H1 (cell line): ENCODE results near the gene ASCC2. TPM values are rescaled to one million over a fixed set of nuclear protein-coding genes. Genes with fewer than 3 reads are reported as not detected.

ENCODE experiments used
- CTCF ChIA-PET: fragments of 300-600 bp; sonication (Branson Sonifier 250); formaldehyde crosslinking; loops from one replicate; lab custom pipeline; 2021; ENCODE audit not compliant: partially characterized antibody; lab: Charles Lee
- POLR2A ChIA-PET: fragments of 300-600 bp; sonication (Branson Sonifier 250); formaldehyde crosslinking; loops from one replicate; lab custom pipeline; 2021; ENCODE audit warnings: inconsistent platforms; ENCODE audit not compliant: partially characterized antibody; lab: Charles Lee
- DNase-seq, 2 experiments: peaks; one replicate each; pipeline versions ENCODE4 v3.0.0 to v3.0.0-alpha.2; 2010 to 2022; ENCODE audit warnings: low spot score in 2 of 2, low read depth in 1 of 2, mixed read lengths in 1 of 2
- FAIRE-seq: peaks from 2 replicates; lab custom pipeline; 2011; peaks lifted over from hg19 to GRCh38; lab: Jason Lieb, UNC
- H2AFZ ChIP-seq: 2 replicates; pipeline ENCODE4 v1.8.1; 2012; ENCODE audit warnings: low read length, inconsistent platforms
- H2AK5ac ChIP-seq: 2 replicates; pipeline ENCODE4 v1.6.1; 2013; ENCODE audit warnings: low read depth, low read length
- H2BK120ac ChIP-seq: replicated peaks from 2 replicates; pipeline ENCODE3; 2013; ENCODE audit warnings: low read depth, low read length, inconsistent platforms
- H2BK12ac ChIP-seq: 2 replicates; pipeline ENCODE4 v1.6.1; 2013; ENCODE audit warnings: low read depth, low read length
- H2BK15ac ChIP-seq: 2 replicates; pipeline ENCODE4 v1.6.1; 2013; ENCODE audit warnings: low read length
- H2BK20ac ChIP-seq: 2 replicates; pipeline ENCODE4 v1.6.1; 2013; ENCODE audit warnings: low read length
- H2BK5ac ChIP-seq: 2 replicates; pipeline ENCODE4 v1.6.1; 2013; ENCODE audit warnings: low read depth, low read length
- H3K14ac ChIP-seq: 2 replicates; pipeline ENCODE4 v1.6.1; 2013; ENCODE audit warnings: inconsistent platforms; ENCODE audit not compliant: insufficient read length
- H3K18ac ChIP-seq: 2 replicates; pipeline ENCODE4 v1.6.1; 2013; ENCODE audit warnings: low read length; ENCODE audit errors: extremely low read depth
- H3K23ac ChIP-seq: 2 replicates; pipeline ENCODE4 v1.6.1; 2013; ENCODE audit warnings: inconsistent platforms; ENCODE audit not compliant: insufficient read length
- H3K23me2 ChIP-seq: 2 replicates; pipeline ENCODE4 v1.6.1; 2013; ENCODE audit warnings: low read depth, low read length
- H3K27ac ChIP-seq: 2 replicates; pipeline ENCODE4 v1.6.1; 2011; ENCODE audit warnings: low read depth, low read length, inconsistent platforms
- H3K27me3 ChIP-seq, 4 experiments: replicated peaks in 1 of 4; 1 replicate in 1 of 4; 2 replicates in 3 of 4; pipeline versions ENCODE4 v1.6.1 to v1.8.1; 2011 to 2013; ENCODE audit warnings: low read length in 3 of 4, mild to moderate bottlenecking in 3 of 4, inconsistent platforms in 2 of 4, mixed read lengths in 2 of 4, moderate library complexity in 1 of 4; ENCODE audit not compliant: control insufficient read depth in 3 of 4, insufficient read depth in 3 of 4; ENCODE audit errors: extremely low read depth in 1 of 4
- H3K36me3 ChIP-seq, 4 experiments: 2 replicates each; pipeline versions ENCODE4 v1.6.1 to v1.8.1; 2011 to 2013; ENCODE audit warnings: mild to moderate bottlenecking in 4 of 4, low read length in 3 of 4, moderate library complexity in 2 of 4, control low read depth in 1 of 4, inconsistent platforms in 1 of 4; ENCODE audit not compliant: insufficient read depth in 4 of 4, control insufficient read depth in 2 of 4
- H3K4ac ChIP-seq: replicated peaks from 2 replicates; pipeline ENCODE3; 2013; ENCODE audit warnings: low read length, low read depth, mixed read lengths, inconsistent platforms; ENCODE audit not compliant: insufficient read length
- H3K4me1 ChIP-seq, 4 experiments: replicated peaks in 1 of 4; 1 replicate in 1 of 4; 2 replicates in 3 of 4; pipeline versions ENCODE4 v1.6.1 to v1.8.1; 2011 to 2013; ENCODE audit warnings: low read length in 3 of 4, inconsistent platforms in 2 of 4, mixed read lengths in 1 of 4; ENCODE audit not compliant: insufficient read depth in 4 of 4, control insufficient read depth in 3 of 4
- H3K4me2 ChIP-seq, 2 experiments: 2 replicates each; pipeline versions ENCODE4 v1.6.1 to v1.8.1; 2011 to 2013; ENCODE audit warnings: low read depth in 2 of 2, low read length in 2 of 2, control low read depth in 1 of 2, inconsistent platforms in 1 of 2, mild to moderate bottlenecking in 1 of 2; ENCODE audit not compliant: insufficient read depth in 1 of 2
- H3K4me3 ChIP-seq, 4 experiments: fragments of 200-600, 300-600 bp in 1 of 4; sonication (generic), shearing (Covaris generic), sonication (Bioruptor Twin) in 1 of 4; 2 replicates each; pipeline versions ENCODE4 v1.5.1 to v1.8.1; 2011 to 2016; ENCODE audit warnings: low read length in 4 of 4, low read depth in 3 of 4, control low read depth in 2 of 4, inconsistent platforms in 2 of 4, mild to moderate bottlenecking in 2 of 4, mixed read lengths in 1 of 4, moderate library complexity in 1 of 4; ENCODE audit not compliant: insufficient read depth in 2 of 4; ENCODE audit errors: extremely low read depth in 1 of 4
- H3K56ac ChIP-seq: replicated peaks from 2 replicates; pipeline ENCODE3; 2013; ENCODE audit warnings: low read depth, mild to moderate bottlenecking, mixed read lengths, low read length, inconsistent platforms; ENCODE audit not compliant: insufficient read length
- H3K79me1 ChIP-seq: 2 replicates; pipeline ENCODE4 v1.6.1; 2013; ENCODE audit warnings: low read depth, low read length, control low read depth
- H3K79me2 ChIP-seq, 2 experiments: 2 replicates each; pipeline versions ENCODE4 v1.6.1 to v1.8.1; 2012 to 2013; ENCODE audit warnings: low read length in 2 of 2, mild to moderate bottlenecking in 2 of 2, inconsistent platforms in 1 of 2; ENCODE audit not compliant: insufficient read depth in 2 of 2, control insufficient read depth in 1 of 2
- H3K9ac ChIP-seq, 4 experiments: replicated peaks in 1 of 4; 1 replicate in 1 of 4; 2 replicates in 3 of 4; pipeline versions ENCODE4 v1.6.1 to v1.8.1; 2011 to 2013; ENCODE audit warnings: low read depth in 3 of 4, low read length in 3 of 4, control low read depth in 2 of 4, mild to moderate bottlenecking in 2 of 4, moderate library complexity in 2 of 4, inconsistent platforms in 1 of 4; ENCODE audit errors: extremely low read depth in 1 of 4
- H3K9me3 ChIP-seq, 2 experiments: 2 replicates each; pipeline versions ENCODE4 v1.6.1 to v1.8.1; 2012 to 2013; ENCODE audit warnings: mild to moderate bottlenecking in 2 of 2, moderate library complexity in 2 of 2, control low read depth in 1 of 2, inconsistent platforms in 1 of 2, low read depth in 1 of 2, low read length in 1 of 2, mixed read lengths in 1 of 2; ENCODE audit not compliant: insufficient read depth in 2 of 2
- H4K20me1 ChIP-seq, 2 experiments: replicated peaks in 1 of 2; 2 replicates each; pipeline versions ENCODE3 to v1.8.1; 2011 to 2013; ENCODE audit warnings: inconsistent platforms in 2 of 2, low read length in 2 of 2, mild to moderate bottlenecking in 1 of 2; ENCODE audit not compliant: insufficient read depth in 2 of 2, control insufficient read depth in 1 of 2
- H4K5ac ChIP-seq: 2 replicates; pipeline ENCODE4 v1.6.1; 2013; ENCODE audit warnings: low read length, low read depth, mixed read lengths, inconsistent platforms; ENCODE audit not compliant: insufficient read length
- H4K8ac ChIP-seq: 2 replicates; pipeline ENCODE4 v1.8.0; 2013; ENCODE audit warnings: mild to moderate bottlenecking, moderate library complexity, low read length, inconsistent platforms; ENCODE audit not compliant: insufficient read depth; ENCODE audit errors: extremely low read depth
- H4K91ac ChIP-seq: replicated peaks from 2 replicates; pipeline ENCODE3; 2013; ENCODE audit warnings: low read length, mixed read lengths, inconsistent platforms; ENCODE audit not compliant: insufficient read length
- ATF3 ChIP-seq: IDR thresholded peaks from 2 replicates; pipeline ENCODE4 v1.6.1; 2011; ENCODE audit warnings: low read depth, mild to moderate bottlenecking, low read length; ENCODE audit not compliant: insufficient read depth
- KDM1A ChIP-seq: fragments of 200-600, 300-600 bp; sonication (generic); IDR thresholded peaks from 2 replicates; pipeline ENCODE4 v1.7.1; 2016; ENCODE audit warnings: mild to moderate bottlenecking, low read length, borderline replicate concordance
- KDM4A ChIP-seq: IDR thresholded peaks from one replicate; pipeline ENCODE4 v1.7.1; 2012; ENCODE audit warnings: low read depth, mild to moderate bottlenecking, moderate library complexity, low read length, inconsistent platforms; ENCODE audit not compliant: severe bottlenecking
- NRF1 ChIP-seq: IDR thresholded peaks from 2 replicates; pipeline ENCODE4 v1.6.1; 2011; ENCODE audit warnings: mild to moderate bottlenecking, low read depth, low read length, improper control_type of control experiment
- POLR2A ChIP-seq, 2 experiments: IDR thresholded peaks; 1 replicate in 1 of 2; 2 replicates in 1 of 2; pipeline ENCODE4 v1.6.1; 2011; ENCODE audit warnings: low read depth in 2 of 2, low read length in 2 of 2, mild to moderate bottlenecking in 2 of 2; ENCODE audit errors: control extremely low read depth in 1 of 2
- RBBP5 ChIP-seq: IDR thresholded peaks from 2 replicates; pipeline ENCODE4 v1.7.1; 2012; ENCODE audit warnings: low read depth, mild to moderate bottlenecking, inconsistent platforms, low read length, moderate library complexity, borderline replicate concordance
- SIN3A ChIP-seq, 2 experiments: IDR thresholded peaks in 1 of 2; conservative IDR thresholded peaks in 1 of 2; 2 replicates each; pipeline ENCODE4 v1.6.1; 2011 to 2012; ENCODE audit warnings: low read length in 2 of 2, improper control_type of control experiment in 1 of 2, low read depth in 1 of 2, mild to moderate bottlenecking in 1 of 2
- WGBS, 2 experiments: shearing (Covaris generic) in 1 of 2; methylation state at CpG; one replicate each; pipeline versions ENCODE4 v1.1.6 to v1.1.7; 2013 to 2015; ENCODE audit warnings: low lambda C conversion rate in 2 of 2, mixed read lengths in 2 of 2, inconsistent platforms in 1 of 2, low coverage in 1 of 2, missing lambda C conversion rate in 1 of 2; ENCODE audit not compliant: insufficient replicate concordance in 2 of 2, insufficient coverage in 1 of 2, insufficient read length in 1 of 2; ENCODE audit errors: extremely low coverage in 1 of 2, missing lambda C conversion rate in 1 of 2; 5-methylcytosine and 5-hydroxymethylcytosine counted together
- polyA plus RNA-seq, 7 experiments: library from polyadenylated mRNA; depleted of rRNA in 3 of 7; stranded (reverse) in 5 of 7; unstranded in 2 of 7; fragments of >200 nt in 5 of 7; fragments of 200-250 nt in 2 of 7; gene quantifications; 1 replicate in 5 of 7; 2 replicates in 1 of 7; 4 replicates in 1 of 7; pipeline versions ENCODE4 v1.2.1 to v1.2.3, GENCODE V29; 2011 to 2013; ENCODE audit warnings: missing spikeins in 2 of 7, mixed read lengths in 2 of 7
- total RNA-seq: library from RNA; stranded (reverse); fragmentation: NEBNext Ultra II Directional; extraction: Animal tissue kit (Norgen Biotek cat#: 25700); gene quantifications from 2 replicates; pipeline ENCODE4 v1.2.1, GENCODE V29; 2021
- TF ChIP-seq, protein P1 (sequence below): IDR thresholded peaks from 2 replicates; pipeline ENCODE4 v1.6.1; 2011; ENCODE audit warnings: low read length, improper control_type of control experiment

Gene ASCC2
- total and polyA plus RNA-seq, 2 of the 8 experiments (the other 6 are each of a cell fraction or from before 2014, with no cell fraction given), result 35.0 to 35.8 TPM

DNA sequence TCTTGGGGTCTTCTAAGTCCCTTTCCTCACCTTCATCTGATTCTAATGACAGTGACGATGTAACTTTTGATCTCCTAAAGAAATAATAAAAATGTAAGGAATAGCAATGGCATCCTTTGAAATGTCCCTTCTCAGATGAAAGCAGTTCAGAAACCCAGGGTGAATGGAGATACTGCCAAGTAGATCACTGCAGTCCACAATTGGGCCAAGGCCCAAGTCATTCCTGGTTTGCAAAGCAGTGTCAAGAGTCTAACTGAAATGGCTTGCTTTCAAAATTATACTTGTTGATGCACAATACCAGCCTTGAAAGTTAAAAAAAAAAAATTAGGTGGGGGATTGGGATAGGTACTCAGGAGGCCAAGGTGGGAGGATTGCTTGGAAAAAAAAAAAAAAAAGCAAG lies 20.4 kb downstream of the ASCC2 start:
- Histone ChIP-seq H4K8ac (no peak overlapping the region), H3K9ac (no peak overlapping the region), H3K4me2 (no peak overlapping the region), H3K36me3 (peaks cover 3 to 35% (median 24%) of the 10 kb centered on the region in 4 experiments; a peak in 7 of 8 replicates), H3K23ac (no peak overlapping the region), H3K4ac (no peak overlapping the region), H3K79me2 (no peaks in the 10 kb centered on the region), H3K4me3 (no peak overlapping the region), H4K5ac (no peak overlapping the region), H2BK20ac (no peak overlapping the region), H3K4me1 (no peaks in the 10 kb centered on the region), H3K23me2 (no peaks in the 10 kb centered on the region), H2BK12ac (no peak overlapping the region), H3K27me3 (no peaks in the 10 kb centered on the region), H4K91ac (no peak overlapping the region), H4K20me1 (peaks cover 0 to 3% of the 10 kb centered on the region in 2 experiments), H2AK5ac (no peak overlapping the region), H2BK5ac (no peak overlapping the region), H3K56ac (no peak overlapping the region), H3K27ac (no peak overlapping the region), H3K18ac (no peak overlapping the region), H2AFZ (no peak overlapping the region), H2BK120ac (no peak overlapping the region), H3K14ac (no peak overlapping the region), H3K79me1 (no peaks in the 10 kb centered on the region), H3K9me3 (no peaks in the 10 kb centered on the region), H2BK15ac (no peak overlapping the region)
- DNase-seq (no peak), FAIRE-seq (no peak)
- CTCF ChIA-PET, result interaction anchor here (0.6 kb wide), 1 partner anchor 208 kb away, joined by 3 read pairs; no protein-coding TSS in a partner anchor
- POLR2A ChIA-PET, result no interaction called here
- 92% methylated on average over 1 of the region's 1 CpG; no CpG with 5 or more reads in 1 of the 2 experiments for WGBS, 2 experiments
- TF ChIP-seq RBBP5 (no peak), SIN3A (conservative IDR thresholded peaks at IDR 0.05 in 1 of 2, IDR thresholded peaks at IDR 0.05 in 1 of 2; ENCODE audit: low read depth in 1 of 2, low read length in 2 of 2) (no peak), KDM4A (no peak), KDM1A (no peak), ATF3 (no peak), NRF1 (no peak), POLR2A (IDR thresholded peaks at IDR 0.05; ENCODE audit: control extremely low read depth in 1 of 2, low read depth in 2 of 2, low read length in 2 of 2) (no peak)
- TF ChIP-seq, protein P1, sequence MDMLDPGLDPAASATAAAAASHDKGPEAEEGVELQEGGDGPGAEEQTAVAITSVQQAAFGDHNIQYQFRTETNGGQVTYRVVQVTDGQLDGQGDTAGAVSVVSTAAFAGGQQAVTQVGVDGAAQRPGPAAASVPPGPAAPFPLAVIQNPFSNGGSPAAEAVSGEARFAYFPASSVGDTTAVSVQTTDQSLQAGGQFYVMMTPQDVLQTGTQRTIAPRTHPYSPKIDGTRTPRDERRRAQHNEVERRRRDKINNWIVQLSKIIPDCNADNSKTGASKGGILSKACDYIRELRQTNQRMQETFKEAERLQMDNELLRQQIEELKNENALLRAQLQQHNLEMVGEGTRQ, result no peak
